Adrenal gland (tissue), 12 donors: ENCODE measurements around the gene HES5. TPM values are rescaled to one million over a fixed set of nuclear protein-coding genes. Genes with fewer than 3 reads are reported as not detected.
A peak's percentile ranks its signal among the peaks of the same experiment; 100 is the strongest.

Source experiments
- DNase-seq, 7 donors: peaks; one replicate each; pipeline ENCODE4 v3.0.0-alpha.2; 2019 to 2020
- H3K27ac ChIP-seq, 5 donors: fragments of 200-600 bp; sonication (generic) in 4 of 5; 1 replicate in 3 of 5; 2 replicates in 2 of 5; pipeline versions ENCODE4 v1.5.1 to v1.8.0; 2016 to 2020; ENCODE audit warnings: mild to moderate bottlenecking in 1 of 5
- H3K27me3 ChIP-seq: fragments of 200-600 bp; 2 replicates; pipeline ENCODE4 v1.8.0; 2021
- H3K36me3 ChIP-seq, 2 donors: fragments of 200-600 bp; replicated peaks in 1 of 2; 1 replicate in 1 of 2; 2 replicates in 1 of 2; pipeline versions ENCODE4 v1.5.1 to v1.8.0; 2018 to 2022
- H3K4me1 ChIP-seq, 2 donors: fragments of 200-600 bp; replicated peaks in 1 of 2; 1 replicate in 1 of 2; 2 replicates in 1 of 2; pipeline versions ENCODE4 v1.5.1 to v1.8.0; 2018 to 2021
- H3K4me3 ChIP-seq, 4 donors: fragments of 200-600 bp; sonication (generic) in 3 of 4; one replicate each; pipeline ENCODE4 v1.5.1; 2016 to 2018
- H3K9me3 ChIP-seq, 3 donors: fragments of 200-600 bp; sonication (generic) in 1 of 3; replicated peaks in 1 of 3; 1 replicate in 2 of 3; 2 replicates in 1 of 3; pipeline versions ENCODE4 v1.5.1 to v1.8.0; 2016 to 2021
- CTCF ChIP-seq, 6 experiments: fragments of 450-650 bp in 4 of 6; fragments of 200-600 bp in 2 of 6; sonication (generic) in 1 of 6; IDR thresholded peaks; 1 replicate in 5 of 6; 2 replicates in 1 of 6; pipeline versions ENCODE4 v1.5.1 to v1.8.0; 2016 to 2021; ENCODE audit warnings: antibody characterized with exemption in 6 of 6, mild to moderate bottlenecking in 2 of 6, moderate library complexity in 1 of 6
- POLR2A ChIP-seq, 2 donors: fragments of 450-650 bp; IDR thresholded peaks; one replicate each; pipeline ENCODE4 v1.6.1; 2017; ENCODE audit warnings: antibody characterized with exemption in 2 of 2, mild to moderate bottlenecking in 2 of 2, moderate library complexity in 1 of 2
- WGBS, 4 donors: extraction: QIAGEN DNeasy Blood & Tissue Kit in 2 of 4; methylation state at CpG; one replicate each; pipeline versions ENCODE4 v1.1.5 to v1.1.7; 2013 to 2017; 5-methylcytosine and 5-hydroxymethylcytosine counted together
- intact Hi-C, 2 donors: fragments of 100-400 bp; cut with DNase I; formaldehyde crosslinking; loops; one replicate each; pipeline versions ENCODE4 v1.14.1 to v1.15.0; 2022 to 2023
- polyA plus RNA-seq, 3 donors: library from polyadenylated mRNA; stranded (reverse); fragments of 200-250 nt in 2 of 3; fragments of 350-450 nt in 1 of 3; fragmentation: Illumina TruSeq in 1 of 3; extraction: RNeasy Lipid Tissue Mini Kit (QIAGEN cat#74804) in 1 of 3; gene quantifications; one replicate each; pipeline ENCODE4 v1.2.3, GENCODE V29; 2013 to 2014
- total RNA-seq, 9 donors: library from RNA; depleted of rRNA in 4 of 9; stranded (reverse); fragments of >200 nt in 4 of 9; fragments of 120-200 nt in 1 of 9; fragmentation: NEBNext Ultra II Directional in 1 of 9; extraction: Animal tissue kit (Norgen Biotek cat#: 25700) in 1 of 9; gene quantifications; one replicate each; pipeline versions ENCODE4 v1.1.0 to v1.2.4, GENCODE V29; 2013 to 2023
- donor health status: healthy with polysubstance abuse.
- donor health status: Bipolar disorder and iron deficiency.
- donor health status: DM: yes; HTN: yes; CAD: no.
- donor health status: DM: no; HTN: no; CAD: no.
- donor health status: DM: no; HTN: no; CAD: no.
- donor health status: DM: yes; HTN: yes; CAD: no.

HES5 gene
- total and polyA plus RNA-seq, 12 donors: 0.28 TPM; not detected in 11

- Histone ChIP-seq H3K27ac (peak within 1 kb of the TSS in 4 of 5 donors; percentile 47 to 92 (median 77)), H3K36me3 (peaks cover 0 to 7% of the 10 kb centered on the region in 2 donors), H3K4me1 (peaks cover 28 to 62% of the 10 kb centered on the region in 2 donors), H3K27me3 (peaks cover 14% of the 10 kb centered on the region), H3K9me3 (no peaks in the 10 kb centered on the region), H3K4me3 (peak within 1 kb of the TSS; percentile 35 to 94 (median 70))
- 0% methylated on average over 107 of the region's 107 CpGs; no CpG with 5 or more reads in 2 of the 4 donors for WGBS, 4 donors
- DNase-seq: peak; percentile 90 to 97 (median 93)
- intact Hi-C loops: no loop called here
- TF ChIP-seq POLR2A (IDR thresholded peaks at IDR 0.05): peak; percentile 21 to 79
- peak in 3 of 6 experiments; percentile 11 to 24 (median 17) for TF ChIP-seq CTCF (IDR thresholded peaks at IDR 0.05)
Measured at GRCh38 chr1:2525920-2526823, 3.9 kb downstream of the HES5 start, which contains the start of gene PANK4. Gene PANK4, minus strand, starts transcription at chr1:2526596. Its CDS starts 9 bp downstream, at chr1:2526587.

GRCh38 chr1:2525572-2525919 lies 4.5 kb downstream of the HES5 start:
- Histone ChIP-seq H3K4me1 (peaks cover 28 to 57% of the 10 kb centered on the region in 2 donors), H3K9me3 (no peaks in the 10 kb centered on the region), H3K36me3 (peaks cover 0 to 13% of the 10 kb centered on the region in 2 donors), H3K4me3 (peak overlapping the region; percentile 35 to 94 (median 70)), H3K27ac (peak overlapping the region in 3 of 5 donors; percentile 72 to 92 (median 82)), H3K27me3 (peaks cover 8% of the 10 kb centered on the region)
- intact Hi-C loops: no loop called here
- no peak for DNase-seq
- WGBS, 4 donors: 1 to 6% (median 3%) methylated on average over 12 to 20 of the region's 20 CpGs
- TF ChIP-seq CTCF (IDR thresholded peaks at IDR 0.05): no peak
- no peak for TF ChIP-seq POLR2A (IDR thresholded peaks at IDR 0.05)

GRCh38 chr1:2523891-2524609 lies 6.0 kb downstream of the HES5 start:
- TF ChIP-seq POLR2A (IDR thresholded peaks at IDR 0.05): no peak
- no peak for TF ChIP-seq CTCF (IDR thresholded peaks at IDR 0.05)
- Histone ChIP-seq H3K4me3 (no peak overlapping the region), H3K9me3 (no peaks in the 10 kb centered on the region), H3K27ac (no peak overlapping the region), H3K27me3 (no peaks in the 10 kb centered on the region), H3K4me1 (peaks cover 22 to 47% of the 10 kb centered on the region in 2 donors), H3K36me3 (peaks cover 0 to 28% of the 10 kb centered on the region in 2 donors)
- DNase-seq: no peak
- WGBS, 4 donors: 67 to 80% (median 70%) methylated on average over 10 of the region's 10 CpGs
- intact Hi-C loops: no loop called here
